NCI-H1105 (cell line): ENCODE data around the gene METTL23.
"Not testable (repeated sequence)": the region's sequence is repeated elsewhere in the genome, so short reads cannot be mapped to it uniquely, and the experiment has no call there.

Source experiments
- DNase-seq: peaks from one replicate; lab custom pipeline; 2025; lab: John Stamatoyannopoulos, UW

The METTL23 gene

GRCh38 chr17:76714336-76714735 is 12.3 kb upstream of the METTL23 start:
- DNase-seq, result no peak

- peak; percentile 13 for DNase-seq
Observed at GRCh38 chr17:76714822-76715495, 11.7 kb upstream of the METTL23 start.

DNA sequence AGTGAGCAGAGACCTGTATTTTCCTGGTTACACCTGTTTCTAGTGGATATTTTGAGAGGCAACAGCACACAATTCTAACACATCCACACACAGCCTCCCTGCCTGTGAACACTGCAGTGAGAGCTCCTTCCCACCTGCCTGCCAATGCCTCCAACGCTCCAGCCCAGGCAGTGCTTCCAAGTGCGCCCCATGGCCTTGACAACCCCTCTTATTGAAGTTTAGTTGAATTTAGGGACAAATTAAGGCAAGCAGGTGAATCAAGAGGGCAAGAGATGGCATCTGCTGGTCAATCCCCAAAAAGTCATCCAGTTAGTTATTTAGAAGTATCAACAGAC is 11.2 kb upstream of the METTL23 start:
- no peak for DNase-seq

- no peak for DNase-seq
Observed at GRCh38 chr17:76716146-76716838, 10.3 kb upstream of the METTL23 start.

DNA sequence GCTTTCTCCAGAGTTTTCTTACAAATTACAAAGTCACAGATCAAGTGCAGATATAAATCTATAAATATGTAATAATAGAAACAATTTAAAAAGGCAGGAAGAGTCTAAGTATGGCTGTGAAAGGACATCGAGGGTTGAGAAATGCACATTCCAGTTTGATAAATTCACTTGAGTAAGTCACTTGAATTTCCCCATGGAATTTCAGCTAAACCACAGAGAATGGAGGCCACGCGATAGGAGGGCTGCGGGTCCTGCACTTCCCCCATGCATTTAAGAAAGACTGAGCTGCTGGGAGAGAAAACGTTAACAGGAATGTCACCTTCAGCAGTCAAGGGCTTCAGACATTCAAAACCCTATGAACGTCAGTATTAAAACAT is 9.8 kb upstream of the METTL23 start:
- no peak for DNase-seq

DNA sequence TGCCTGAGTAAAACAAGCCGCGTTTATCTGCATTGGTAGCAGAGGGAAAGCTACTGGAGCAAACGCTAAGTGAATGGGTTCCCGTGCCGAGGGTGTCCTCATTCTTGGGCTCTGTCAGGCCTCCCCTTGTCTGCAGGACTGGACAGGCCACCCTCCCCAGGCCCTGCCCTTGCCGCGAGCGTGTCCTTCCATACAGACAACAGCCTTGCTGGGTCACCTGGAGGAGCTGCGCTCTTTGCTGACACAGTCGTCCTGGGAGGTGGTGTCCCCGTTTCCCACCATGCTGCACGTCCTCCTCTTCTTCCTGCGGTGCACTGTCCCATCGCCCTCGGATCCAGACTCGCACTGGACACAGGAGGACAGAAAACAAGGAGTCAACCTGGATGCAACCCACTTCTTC is 8.1 kb upstream of the METTL23 start:
- DNase-seq, result no peak

GRCh38 chr17:76720211-76720610 is 6.4 kb upstream of the METTL23 start:
- no peak for DNase-seq

- DNase-seq, result no peak
Observed at GRCh38 chr17:76720941-76721340, 5.7 kb upstream of the METTL23 start.

- no peak for DNase-seq
Observed at GRCh38 chr17:76721463-76721862, 5.2 kb upstream of the METTL23 start.

DNA sequence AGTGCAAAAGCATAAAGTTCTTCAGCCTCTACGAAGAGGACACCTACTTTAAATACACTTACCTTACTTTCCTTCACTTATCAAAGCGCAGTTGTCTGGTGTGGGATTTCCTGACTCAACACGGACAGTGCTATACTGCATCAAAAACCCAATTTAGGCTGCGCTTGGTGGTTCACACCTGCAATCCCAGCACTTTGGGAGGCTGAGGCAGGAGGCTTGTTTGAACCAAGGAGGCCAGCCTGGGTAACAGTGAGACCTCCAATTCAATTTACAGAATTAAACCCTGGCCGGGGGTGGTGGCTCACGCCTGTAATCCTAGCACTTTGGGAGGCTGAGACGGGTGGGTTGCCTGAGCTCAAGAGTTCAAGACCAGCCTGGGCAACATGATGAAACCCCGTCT is 4.4 kb upstream of the METTL23 start:
- no peak for DNase-seq

- DNase-seq, result not testable (repeated sequence)
Observed at GRCh38 chr17:76722977-76723376, 3.7 kb upstream of the METTL23 start.

DNA sequence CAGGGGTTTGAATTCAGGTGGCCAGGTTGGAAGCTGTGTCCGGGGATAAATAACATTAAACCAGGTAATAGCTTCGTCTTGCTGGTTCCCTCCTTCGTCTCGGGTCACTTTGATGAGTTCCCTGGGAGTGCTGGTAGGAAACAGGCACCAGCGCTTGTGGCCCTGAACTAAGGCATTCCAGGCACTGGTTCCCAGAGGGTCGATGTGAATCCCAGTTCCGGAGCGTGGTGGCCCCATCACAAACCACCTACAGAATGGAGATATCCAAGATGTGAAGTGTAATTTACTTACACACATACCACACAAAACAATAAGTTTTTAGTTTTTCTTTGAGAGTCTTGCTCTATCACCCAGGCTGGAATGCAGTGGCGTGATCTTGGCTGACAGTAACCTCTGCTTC is 2.8 kb upstream of the METTL23 start:
- no peak for DNase-seq

GRCh38 chr17:76725580-76726230 is 934 bp upstream of the METTL23 start:
- peak; percentile 20 for DNase-seq

- DNase-seq, result peak; percentile 89
Observed at GRCh38 chr17:76726231-76726775, 336 bp upstream of the METTL23 start, which contains the start of gene JMJD6. TSS of gene JMJD6 (minus strand) at chr17:76726606. CDS start at chr17:76726475, 131 bp downstream.

GRCh38 chr17:76727745-76728456 is 1.3 kb downstream of the METTL23 start:
- no peak for DNase-seq

- not testable (repeated sequence) for DNase-seq
Observed at GRCh38 chr17:76731800-76732733, 5.4 kb downstream of the METTL23 start.

GRCh38 chr17:76732734-76733617 is 6.3 kb downstream of the METTL23 start:
- no peak for DNase-seq

DNA sequence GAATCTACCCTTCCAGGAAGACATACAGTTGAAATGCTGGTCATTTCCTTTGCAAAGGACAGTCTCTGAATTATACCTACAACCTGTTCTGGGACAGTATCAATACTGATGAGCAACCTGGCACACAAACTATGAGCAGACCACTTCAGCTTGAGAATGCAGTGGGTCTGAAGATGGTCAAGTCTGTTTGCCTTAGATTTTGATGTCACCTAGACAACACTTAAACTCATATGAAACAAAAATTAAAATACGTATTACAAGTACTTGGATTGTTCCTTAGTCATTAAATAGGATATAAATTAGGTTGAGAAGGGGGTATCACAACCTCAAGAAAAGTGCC is 6.9 kb downstream of the METTL23 start:
- DNase-seq, result no peak

DNA sequence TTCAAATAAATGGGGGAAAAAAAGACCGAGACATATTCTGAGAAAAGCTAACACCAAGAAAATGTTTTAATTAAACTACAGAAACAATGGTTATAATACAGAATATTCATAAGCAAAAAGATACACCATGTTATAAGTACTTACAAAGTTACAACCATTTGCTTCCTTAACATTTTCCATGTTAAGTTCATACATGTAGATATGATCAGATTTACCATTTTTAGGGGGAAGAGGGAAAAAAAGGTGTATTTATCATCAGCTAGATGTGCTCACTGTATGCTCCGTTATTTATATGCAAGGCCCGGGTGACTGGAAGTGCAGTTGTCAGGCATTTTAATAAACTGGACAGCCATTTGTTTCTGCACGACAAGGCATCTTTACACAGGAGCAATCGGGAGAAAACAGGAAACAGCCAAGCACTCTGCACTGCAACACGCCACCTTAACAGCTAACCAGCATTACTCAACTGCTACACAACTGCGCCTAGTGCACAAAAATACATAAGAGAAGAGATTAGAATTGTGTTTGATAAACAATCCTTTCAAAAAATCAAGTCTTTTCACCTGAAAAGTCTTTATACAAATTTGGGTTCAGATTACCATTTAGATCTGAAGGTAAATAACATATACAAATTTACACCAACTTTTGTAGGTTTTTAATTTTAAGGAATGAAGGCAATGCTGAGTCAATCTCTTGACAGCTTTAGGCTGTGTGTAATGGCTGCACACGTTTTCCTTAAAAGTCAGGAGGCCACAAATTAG is 7.6 kb downstream of the METTL23 start:
- DNase-seq, result no peak

GRCh38 chr17:76735006-76735405 is 8.4 kb downstream of the METTL23 start:
- DNase-seq, result no peak
